Liver (tissue), 9 donors: ENCODE results near the gene ATF7. TPM values are rescaled to one million over a fixed set of nuclear protein-coding genes. Genes with fewer than 3 reads are reported as not detected.

Experiments used
- DNase-seq: peaks from one replicate; pipeline ENCODE4 v3.0.0-alpha.2; 2017; ENCODE audit warnings: low spot score
- H3K27ac ChIP-seq, 2 donors: one replicate each; pipeline ENCODE4 v1.7.0; 2013; ENCODE audit warnings: inconsistent platforms in 2 of 2, low read length in 2 of 2, control low read depth in 1 of 2, low read depth in 1 of 2, mild to moderate bottlenecking in 1 of 2
- H3K27me3 ChIP-seq, 4 donors: one replicate each; pipeline versions ENCODE4 v1.6.1 to v1.7.0; 2013; ENCODE audit warnings: low read length in 3 of 4, inconsistent platforms in 1 of 4, mild to moderate bottlenecking in 1 of 4, moderate library complexity in 1 of 4; ENCODE audit not compliant: control insufficient read depth in 4 of 4, insufficient read depth in 4 of 4
- H3K36me3 ChIP-seq, 4 donors: one replicate each; pipeline versions ENCODE4 v1.6.1 to v1.7.0; 2013; ENCODE audit warnings: low read length in 3 of 4, mild to moderate bottlenecking in 3 of 4, low read depth in 1 of 4, moderate library complexity in 1 of 4; ENCODE audit not compliant: control insufficient read depth in 4 of 4, insufficient read depth in 3 of 4
- H3K4me1 ChIP-seq, 4 donors: one replicate each; pipeline versions ENCODE4 v1.6.1 to v1.7.0; 2013; ENCODE audit warnings: low read length in 3 of 4, mild to moderate bottlenecking in 3 of 4, moderate library complexity in 1 of 4; ENCODE audit not compliant: control insufficient read depth in 4 of 4, insufficient read depth in 4 of 4
- H3K4me3 ChIP-seq, 3 donors: one replicate each; pipeline versions ENCODE4 v1.6.1 to v1.7.0; 2013; ENCODE audit warnings: low read length in 3 of 3, control low read depth in 1 of 3, low read depth in 1 of 3, mild to moderate bottlenecking in 1 of 3
- H3K9ac ChIP-seq, 2 donors: one replicate each; pipeline ENCODE4 v1.7.0; 2013; ENCODE audit warnings: low read length in 2 of 2, mild to moderate bottlenecking in 2 of 2, moderate library complexity in 2 of 2, control low read depth in 1 of 2, low read depth in 1 of 2
- H3K9me3 ChIP-seq, 4 donors: one replicate each; pipeline versions ENCODE4 v1.6.1 to v1.7.0; 2013; ENCODE audit warnings: low read length in 3 of 4; ENCODE audit not compliant: control insufficient read depth in 4 of 4
- ATF3 ChIP-seq: IDR thresholded peaks from 2 replicates; pipeline ENCODE4 v1.6.1; 2016; ENCODE audit warnings: antibody characterized with exemption
- CTCF ChIP-seq: fragments of 150-350 bp; IDR thresholded peaks from 2 replicates; pipeline ENCODE4 v1.5.1; 2017; ENCODE audit warnings: improper control_type of control experiment, low read depth, low read length; ENCODE audit not compliant: missing input control
- EGR1 ChIP-seq, 2 donors: IDR thresholded peaks; 2 replicates each; pipeline ENCODE4 v1.6.1; 2016 to 2018; ENCODE audit warnings: antibody characterized with exemption in 2 of 2, low read depth in 2 of 2
- FOXA1 ChIP-seq: IDR thresholded peaks from 2 replicates; pipeline ENCODE4 v1.6.1; 2016; ENCODE audit warnings: antibody characterized with exemption
- FOXA2 ChIP-seq: IDR thresholded peaks from 2 replicates; pipeline ENCODE4 v1.6.1; 2016; ENCODE audit warnings: antibody characterized with exemption
- GABPA ChIP-seq, 2 donors: IDR thresholded peaks in 1 of 2; conservative IDR thresholded peaks in 1 of 2; 2 replicates each; pipeline ENCODE4 v1.6.1; 2016; ENCODE audit warnings: antibody characterized with exemption in 2 of 2, mild to moderate bottlenecking in 1 of 2, moderate library complexity in 1 of 2
- HNF4A ChIP-seq, 2 donors: conservative IDR thresholded peaks; 2 replicates each; pipeline ENCODE4 v1.6.1; 2016; ENCODE audit warnings: antibody characterized with exemption in 2 of 2, mild to moderate bottlenecking in 2 of 2
- HNF4G ChIP-seq: IDR thresholded peaks from 2 replicates; pipeline ENCODE4 v1.6.1; 2016; ENCODE audit warnings: antibody characterized with exemption
- JUND ChIP-seq, 2 donors: IDR thresholded peaks; 2 replicates each; pipeline ENCODE4 v1.6.1; 2016; ENCODE audit warnings: antibody characterized with exemption in 2 of 2
- MAX ChIP-seq: IDR thresholded peaks from 2 replicates; pipeline ENCODE4 v1.6.1; 2016; ENCODE audit warnings: antibody characterized with exemption
- NR2F2 ChIP-seq: IDR thresholded peaks from 2 replicates; pipeline ENCODE4 v1.6.1; 2016; ENCODE audit warnings: antibody characterized with exemption
- RAD21 ChIP-seq, 2 donors: IDR thresholded peaks; 2 replicates each; pipeline ENCODE4 v1.6.1; 2016; ENCODE audit warnings: antibody characterized with exemption in 2 of 2, mild to moderate bottlenecking in 2 of 2
- REST ChIP-seq: IDR thresholded peaks from 2 replicates; pipeline ENCODE4 v1.6.1; 2016; ENCODE audit warnings: antibody characterized with exemption, mild to moderate bottlenecking
- RXRA ChIP-seq, 2 donors: IDR thresholded peaks; 2 replicates each; pipeline ENCODE4 v1.6.1; 2017 to 2018; ENCODE audit warnings: antibody characterized with exemption in 2 of 2, mild to moderate bottlenecking in 1 of 2
- SP1 ChIP-seq: IDR thresholded peaks from 2 replicates; pipeline ENCODE4 v1.6.1; 2018; ENCODE audit warnings: antibody characterized with exemption, mild to moderate bottlenecking
- TAF1 ChIP-seq: conservative IDR thresholded peaks from 2 replicates; pipeline ENCODE4 v1.6.1; 2016; ENCODE audit warnings: antibody characterized with exemption, mild to moderate bottlenecking
- YY1 ChIP-seq: IDR thresholded peaks from 2 replicates; pipeline ENCODE4 v1.6.1; 2016; ENCODE audit warnings: antibody characterized with exemption, mild to moderate bottlenecking
- ZBTB33 ChIP-seq: IDR thresholded peaks from 2 replicates; pipeline ENCODE4 v1.6.1; 2016; ENCODE audit warnings: antibody characterized with exemption
- WGBS: extraction: QIAGEN DNeasy Blood & Tissue Kit; methylation state at CpG from one replicate; pipeline ENCODE4 v1.1.7; 2013; 5-methylcytosine and 5-hydroxymethylcytosine counted together
- polyA plus RNA-seq, 2 donors: library from polyadenylated mRNA; stranded (reverse) in 1 of 2; unstranded in 1 of 2; fragments of 200-250 nt in 1 of 2; fragments of >200 nt in 1 of 2; fragmentation: Nextera tagmentation in 1 of 2; extraction: Ambion mirVana in 1 of 2; gene quantifications; one replicate each; pipeline versions ENCODE4 v1.2.1 to v1.2.3, GENCODE V29; 2013 to 2015
- total RNA-seq, 2 donors: library from RNA; depleted of rRNA; stranded (reverse); fragments of >200 nt; gene quantifications; one replicate each; pipeline ENCODE4 v1.2.3, GENCODE V29; 2014
- donor health status: healthy.
- donor health status: healthy.
- donor health status: healthy.
- donor health status: healthy.
- donor health status: healthy.

The ATF7 gene
- total and polyA plus RNA-seq, 4 donors: 5.3 to 14.5 (median 9.9) TPM

- H3K9me3 ChIP-seq: no peaks in the 10 kb centered on the region
- no peak overlapping the region for H3K4me3 ChIP-seq
- peak overlapping the region; percentile 53 to 59 for H3K27ac ChIP-seq
- WGBS: 15% methylated on average over 1 of the region's 1 CpG
- peak; percentile 68 to 82 for TF ChIP-seq HNF4A (conservative IDR thresholded peaks at IDR 0.05)
- TF ChIP-seq MAX: peak; percentile 59
- TF ChIP-seq YY1: peak; percentile 76
- peak in 1 of 2 donors; percentile 43 for TF ChIP-seq RAD21 (IDR thresholded peaks at IDR 0.05)
- peak in 1 of 2 donors; percentile 22 for TF ChIP-seq EGR1 (IDR thresholded peaks at IDR 0.05; ENCODE audit: low read depth in 2 of 2)
- TF ChIP-seq CTCF: no peak
- TF ChIP-seq ATF3: peak; percentile 76
- peak; percentile 75 for TF ChIP-seq ZBTB33
- TF ChIP-seq FOXA1: peak; percentile 18
- TF ChIP-seq HNF4G: no peak
- no peak for TF ChIP-seq TAF1
- peak in 1 of 2 donors; percentile 48 for TF ChIP-seq GABPA (IDR thresholded peaks at IDR 0.05 in 1 of 2, conservative IDR thresholded peaks at IDR 0.05 in 1 of 2)
- TF ChIP-seq SP1: peak; percentile 78
- peak; percentile 66 for TF ChIP-seq NR2F2
- peak; percentile 80 to 81 for TF ChIP-seq JUND (IDR thresholded peaks at IDR 0.05)
- TF ChIP-seq RXRA (IDR thresholded peaks at IDR 0.05): peak; percentile 78 to 82
- peak; percentile 82 for TF ChIP-seq REST
- TF ChIP-seq FOXA2: peak; percentile 41
- no peak overlapping the region for H3K9ac ChIP-seq
- H3K36me3 ChIP-seq: peaks cover 5 to 41% (median 30%) of the 10 kb centered on the region in 4 donors
- no peak for DNase-seq
- no peaks in the 10 kb centered on the region for H3K27me3 ChIP-seq
- peaks cover 5 to 20% (median 15%) of the 10 kb centered on the region in 4 donors for H3K4me1 ChIP-seq
These were observed 87.9 kb downstream of the ATF7 start for GRCh38 chr12:53538209-53538689.
